Neural cell (in vitro differentiated cells): ENCODE measurements around the gene DPEP2.

Source experiments
- CTCF ChIP-seq: fragments of 450-650 bp; IDR thresholded peaks from 2 replicates; pipeline ENCODE4 v1.5.1; 2014; ENCODE audit warnings: antibody characterized with exemption, mild to moderate bottlenecking, moderate library complexity; ENCODE audit not compliant: poor library complexity, severe bottlenecking
- EP300 ChIP-seq: fragments of 450-650 bp; conservative IDR thresholded peaks from 2 replicates; pipeline ENCODE4 v1.6.1; 2014; ENCODE audit warnings: antibody characterized with exemption, mild to moderate bottlenecking, moderate library complexity; ENCODE audit not compliant: poor library complexity, severe bottlenecking
- EZH2 ChIP-seq: fragments of 200-600, 300-800 bp; shearing (Covaris generic), sonication (generic); IDR thresholded peaks from 2 replicates; pipeline ENCODE4 v1.6.1; 2014; ENCODE audit warnings: antibody characterized with exemption, low read length, borderline replicate concordance, mild to moderate bottlenecking; ENCODE audit not compliant: insufficient read depth, poor library complexity, severe bottlenecking
- POLR2AphosphoS5 ChIP-seq: IDR thresholded peaks from 2 replicates; pipeline ENCODE4 v1.6.1; 2012
- RAD21 ChIP-seq: fragments of 450-650 bp; conservative IDR thresholded peaks from 2 replicates; pipeline ENCODE4 v1.6.1; 2014; ENCODE audit warnings: antibody characterized with exemption, mild to moderate bottlenecking, moderate library complexity
- REST ChIP-seq: IDR thresholded peaks from 2 replicates; pipeline ENCODE4 v1.6.1; 2012; ENCODE audit warnings: borderline replicate concordance
- TAF1 ChIP-seq: IDR thresholded peaks from 2 replicates; pipeline ENCODE4 v1.6.1; 2012; ENCODE audit warnings: low read depth

- TF ChIP-seq TAF1 (no peak), CTCF (no peak), POLR2AphosphoS5 (no peak), EZH2 (no peak), EP300 (no peak), RAD21 (no peak), REST (no peak)
Measured at GRCh38 chr16:67945392-67945933, 53.8 kb downstream of the DPEP2 start.
